Body of pancreas (tissue), 4 donors: ENCODE measurements around the gene CHRNA1.

ENCODE experiments used
- CTCF ChIP-seq, 7 experiments: fragments of 450-650 bp in 4 of 7; fragments of 200-600 bp in 3 of 7; sonication (generic) in 3 of 7; IDR thresholded peaks; one replicate each; pipeline ENCODE4 v1.5.1; 2016 to 2019; ENCODE audit warnings: antibody characterized with exemption in 7 of 7
- POLR2A ChIP-seq, 3 donors: fragments of 450-650 bp; IDR thresholded peaks; one replicate each; pipeline ENCODE4 v1.6.1; 2016; ENCODE audit warnings: antibody characterized with exemption in 3 of 3, mild to moderate bottlenecking in 2 of 3

GRCh38 chr2:174716785-174717184 is 47.5 kb downstream of the CHRNA1 start:
- TF ChIP-seq CTCF (IDR thresholded peaks at IDR 0.05) (no peak), POLR2A (IDR thresholded peaks at IDR 0.05) (no peak)
